Hepatocyte (in vitro differentiated cells): ENCODE results near the gene DCAF8L1.

Source experiments
- CTCF ChIP-seq: fragments of 200-600 bp; sonication (generic); IDR thresholded peaks from 2 replicates; pipeline ENCODE4 v1.5.1; 2016; ENCODE audit warnings: antibody characterized with exemption, mild to moderate bottlenecking; ENCODE audit not compliant: poor library complexity
- EZH2phosphoT487 ChIP-seq: fragments of 200-600 bp; sonication (generic); IDR thresholded peaks from one replicate; pipeline ENCODE4 v1.6.1; 2018; ENCODE audit warnings: antibody characterized with exemption, mild to moderate bottlenecking, low read depth, moderate library complexity; ENCODE audit not compliant: unreplicated experiment, severe bottlenecking

GRCh38 chrX:27968352-27968751, 12.9 kb downstream of the DCAF8L1 start:
- no peak for TF ChIP-seq CTCF
- no peak for TF ChIP-seq EZH2phosphoT487
